Panc1 (cell line): ENCODE measurements around the gene PGLYRP2.

Source experiments
- CTCF ChIP-seq: fragments of 450-650 bp; IDR thresholded peaks from 2 replicates; pipeline ENCODE4 v1.5.1; 2017; ENCODE audit warnings: mild to moderate bottlenecking
- POLR2AphosphoS5 ChIP-seq: IDR thresholded peaks from 2 replicates; pipeline ENCODE4 v1.6.1; 2012; ENCODE audit warnings: mild to moderate bottlenecking, low read depth, low read length, moderate library complexity
- REST ChIP-seq, 2 experiments: IDR thresholded peaks; 2 replicates each; pipeline ENCODE4 v1.6.1; 2011 to 2012; ENCODE audit warnings: low read depth in 2 of 2, control low read depth in 1 of 2, low read length in 1 of 2, mild to moderate bottlenecking in 1 of 2, moderate library complexity in 1 of 2; ENCODE audit not compliant: insufficient read depth in 1 of 2
- SIN3A ChIP-seq: IDR thresholded peaks from 2 replicates; pipeline ENCODE4 v1.6.1; 2012; ENCODE audit warnings: low read depth, mild to moderate bottlenecking, low read length, moderate library complexity, borderline replicate concordance; ENCODE audit not compliant: insufficient read depth

- TF ChIP-seq CTCF (no peak), POLR2AphosphoS5 (no peak), REST (IDR thresholded peaks at IDR 0.05; ENCODE audit: insufficient read depth in 1 of 2, low read depth in 2 of 2, low read length in 1 of 2) (no peak), SIN3A (no peak)
Measured at GRCh38 chr19:15471639-15472101, 7.6 kb downstream of the PGLYRP2 start.
